HG03139 (cell line): ENCODE data around the gene GABBR2.
"Not testable (repeated sequence)": the region's sequence is repeated elsewhere in the genome, so short reads cannot be mapped to it uniquely, and the experiment has no call there.

ENCODE experiments used
- ATAC-seq: cut with Tn5 transposase; IDR thresholded peaks from one replicate; pipeline ENCODE4 v1.9.1; 2021; ENCODE audit not compliant: unreplicated experiment

GABBR2 gene

GRCh38 chr9:98488571-98489312, 220.0 kb downstream of the GABBR2 start:
- no peak for ATAC-seq

- ATAC-seq, result no peak
Measured at GRCh38 chr9:98485706-98486105, 223.0 kb downstream of the GABBR2 start.

- ATAC-seq, result no peak
Measured at GRCh38 chr9:98484162-98484561, 224.6 kb downstream of the GABBR2 start.

- ATAC-seq, result no peak
Measured at GRCh38 chr9:98482226-98482625, 226.5 kb downstream of the GABBR2 start.

GRCh38 chr9:98481676-98482075, 227.1 kb downstream of the GABBR2 start:
- ATAC-seq, result no peak

GRCh38 chr9:98479967-98480847, 228.5 kb downstream of the GABBR2 start:
- ATAC-seq, result no peak

GRCh38 chr9:98479449-98479848, 229.3 kb downstream of the GABBR2 start:
- ATAC-seq, result no peak

- ATAC-seq, result no peak
Measured at GRCh38 chr9:98477884-98478283, 230.9 kb downstream of the GABBR2 start.

GRCh38 chr9:98472216-98472615, 236.5 kb downstream of the GABBR2 start:
- ATAC-seq, result no peak

- no peak for ATAC-seq
Measured at GRCh38 chr9:98471185-98471584, 237.6 kb downstream of the GABBR2 start.

GRCh38 chr9:98468567-98469239, 240.0 kb downstream of the GABBR2 start:
- ATAC-seq, result no peak

- no peak for ATAC-seq
Measured at GRCh38 chr9:98465799-98466198, 242.9 kb downstream of the GABBR2 start.

- ATAC-seq, result not testable (repeated sequence)
Measured at GRCh38 chr9:98464156-98464690, 244.5 kb downstream of the GABBR2 start.

- ATAC-seq, result no peak
Measured at GRCh38 chr9:98462310-98462709, 246.4 kb downstream of the GABBR2 start.

- ATAC-seq, result no peak
Measured at GRCh38 chr9:98460704-98461103, 248.0 kb downstream of the GABBR2 start.

GRCh38 chr9:98457726-98458370, 250.9 kb downstream of the GABBR2 start:
- ATAC-seq, result no peak

- ATAC-seq, result no peak
Measured at GRCh38 chr9:98456156-98456613, 252.6 kb downstream of the GABBR2 start.

GRCh38 chr9:98455256-98456155, 253.2 kb downstream of the GABBR2 start:
- no peak for ATAC-seq

GRCh38 chr9:98453589-98454311, 255.0 kb downstream of the GABBR2 start:
- ATAC-seq, result no peak
